Measurements from ENCODE around the gene KBTBD12. TPM values are rescaled to one million over a fixed set of nuclear protein-coding genes. Genes with fewer than 3 reads are reported as not detected.
A peak's percentile ranks its signal among the peaks of the same experiment; 100 is the strongest.

The KBTBD12 gene
- total RNA-seq, 2 donors from 2014 or later, result not detected

- Mint-ChIP-seq H3K4me1 (ENCODE audit: low read depth) (no peaks in the 10 kb centered on the region), H3K36me3 (ENCODE audit: insufficient read depth in 2 of 2) (no peaks in the 10 kb centered on the region), H3K27me3 (ENCODE audit: low read depth) (peaks cover 6% of the 10 kb centered on the region), H3K9me3 (no peaks in the 10 kb centered on the region), H3K4me3 (no peak overlapping the region), H3K27ac (no peak overlapping the region)
- DNase-seq (no peak), ATAC-seq (replicated peaks in 1 of 2) (no peak)
These were observed 84.6 kb downstream of the KBTBD12 start for GRCh38 chr3:127999509-128000106.

- DNase-seq (no peak), ATAC-seq (replicated peaks in 1 of 2) (no peak)
- Mint-ChIP-seq H3K27ac (no peak overlapping the region), H3K27me3 (ENCODE audit: low read depth) (peaks cover 6% of the 10 kb centered on the region), H3K4me1 (ENCODE audit: low read depth) (no peaks in the 10 kb centered on the region), H3K9me3 (no peaks in the 10 kb centered on the region), H3K4me3 (no peak overlapping the region), H3K36me3 (ENCODE audit: insufficient read depth in 2 of 2) (no peaks in the 10 kb centered on the region)
These were observed 86.5 kb downstream of the KBTBD12 start for GRCh38 chr3:128001576-128001975.

- H3K9me3 Mint-ChIP-seq, result no peaks in the 10 kb centered on the region
These were observed 89.6 kb downstream of the KBTBD12 start for GRCh38 chr3:128004661-128005060.

GRCh38 chr3:128006061-128007032 lies 91.3 kb downstream of the KBTBD12 start:
- ATAC-seq (replicated peaks in 1 of 2), result no peak
- Mint-ChIP-seq H3K36me3 (ENCODE audit: insufficient read depth in 2 of 2) (no peaks in the 10 kb centered on the region), H3K4me3 (no peak overlapping the region), H3K27ac (no peak overlapping the region), H3K9me3 (no peaks in the 10 kb centered on the region), H3K27me3 (ENCODE audit: low read depth) (no peaks in the 10 kb centered on the region), H3K4me1 (ENCODE audit: low read depth) (peaks cover 3% of the 10 kb centered on the region)
- no peak for DNase-seq

More at GRCh38 chr3:128004661-128005060, 89.6 kb downstream of the KBTBD12 start:
- no peak overlapping the region for H3K4me3 Mint-ChIP-seq
- H3K27me3 Mint-ChIP-seq (ENCODE audit: low read depth), result peaks cover 4% of the 10 kb centered on the region
- no peaks in the 10 kb centered on the region for H3K36me3 Mint-ChIP-seq (ENCODE audit: insufficient read depth in 2 of 2)
- H3K4me1 Mint-ChIP-seq (ENCODE audit: low read depth), result no peaks in the 10 kb centered on the region
- ATAC-seq (replicated peaks in 1 of 2) (no peak), DNase-seq (no peak)
- H3K27ac Mint-ChIP-seq, result no peak overlapping the region

- Mint-ChIP-seq H3K9me3 (no peaks in the 10 kb centered on the region), H3K4me1 (ENCODE audit: low read depth) (peaks cover 6% of the 10 kb centered on the region), H3K4me3 (no peak overlapping the region), H3K27ac (no peak overlapping the region), H3K27me3 (ENCODE audit: low read depth) (no peaks in the 10 kb centered on the region), H3K36me3 (ENCODE audit: insufficient read depth in 2 of 2) (no peaks in the 10 kb centered on the region)
- DNase-seq, result no peak
- no peak for ATAC-seq (replicated peaks in 1 of 2)
These were observed 92.0 kb downstream of the KBTBD12 start for GRCh38 chr3:128007033-128007424.

GRCh38 chr3:128009952-128010846 lies 95.2 kb downstream of the KBTBD12 start:
- H3K27me3 Mint-ChIP-seq (ENCODE audit: low read depth), result no peaks in the 10 kb centered on the region
- peaks cover 6% of the 10 kb centered on the region for H3K4me1 Mint-ChIP-seq (ENCODE audit: low read depth)
- no peak overlapping the region for H3K4me3 Mint-ChIP-seq
- DNase-seq (no peak), ATAC-seq (replicated peaks in 1 of 2) (no peak)
- H3K36me3 Mint-ChIP-seq (ENCODE audit: insufficient read depth in 2 of 2), result no peaks in the 10 kb centered on the region
- H3K9me3 Mint-ChIP-seq, result no peaks in the 10 kb centered on the region
- no peak overlapping the region for H3K27ac Mint-ChIP-seq

- ATAC-seq (replicated peaks in 1 of 2) (no peak), DNase-seq (peak; percentile 18)
- Mint-ChIP-seq H3K9me3 (no peaks in the 10 kb centered on the region), H3K4me1 (ENCODE audit: low read depth) (peaks cover 6% of the 10 kb centered on the region), H3K27me3 (ENCODE audit: low read depth) (no peaks in the 10 kb centered on the region), H3K36me3 (ENCODE audit: insufficient read depth in 2 of 2) (no peaks in the 10 kb centered on the region), H3K27ac (no peak overlapping the region), H3K4me3 (no peak overlapping the region)
These were observed 96.1 kb downstream of the KBTBD12 start for GRCh38 chr3:128011140-128011539.

GRCh38 chr3:128012050-128012449 lies 97.0 kb downstream of the KBTBD12 start:
- H3K27ac Mint-ChIP-seq, result no peak overlapping the region
- H3K4me1 Mint-ChIP-seq (ENCODE audit: low read depth), result peaks cover 6% of the 10 kb centered on the region
- DNase-seq, result no peak
- no peaks in the 10 kb centered on the region for H3K9me3 Mint-ChIP-seq
- H3K27me3 Mint-ChIP-seq (ENCODE audit: low read depth), result no peaks in the 10 kb centered on the region
- no peak overlapping the region for H3K4me3 Mint-ChIP-seq
- H3K36me3 Mint-ChIP-seq (ENCODE audit: insufficient read depth in 2 of 2), result peaks cover 0 to 3% of the 10 kb centered on the region in 2 donors
- ATAC-seq (replicated peaks in 1 of 2), result no peak

- no peaks in the 10 kb centered on the region for H3K9me3 Mint-ChIP-seq
- DNase-seq, result no peak
- no peak overlapping the region for H3K27ac Mint-ChIP-seq
- peaks cover 0 to 3% of the 10 kb centered on the region in 2 donors for H3K36me3 Mint-ChIP-seq (ENCODE audit: insufficient read depth in 2 of 2)
- H3K4me3 Mint-ChIP-seq, result no peak overlapping the region
- ATAC-seq (replicated peaks in 1 of 2), result no peak
- H3K27me3 Mint-ChIP-seq (ENCODE audit: low read depth), result no peaks in the 10 kb centered on the region
- peaks cover 6% of the 10 kb centered on the region for H3K4me1 Mint-ChIP-seq (ENCODE audit: low read depth)
These were observed 99.5 kb downstream of the KBTBD12 start for GRCh38 chr3:128014548-128014947.

- ATAC-seq (replicated peaks in 1 of 2) (no peak), DNase-seq (no peak)
- Mint-ChIP-seq H3K27ac (no peak overlapping the region), H3K4me1 (ENCODE audit: low read depth) (peaks cover 2% of the 10 kb centered on the region), H3K27me3 (ENCODE audit: low read depth) (no peaks in the 10 kb centered on the region), H3K9me3 (no peaks in the 10 kb centered on the region), H3K4me3 (no peak overlapping the region), H3K36me3 (ENCODE audit: insufficient read depth in 2 of 2) (peaks cover 0 to 3% of the 10 kb centered on the region in 2 donors)
These were observed 101.5 kb downstream of the KBTBD12 start for GRCh38 chr3:128016502-128016901.

- Mint-ChIP-seq H3K27ac (no peak overlapping the region), H3K4me1 (ENCODE audit: low read depth) (no peaks in the 10 kb centered on the region), H3K9me3 (no peaks in the 10 kb centered on the region), H3K4me3 (no peak overlapping the region), H3K36me3 (ENCODE audit: insufficient read depth in 2 of 2) (no peaks in the 10 kb centered on the region), H3K27me3 (ENCODE audit: low read depth) (peaks cover 18% of the 10 kb centered on the region)
- DNase-seq, result no peak
- no peak for ATAC-seq (replicated peaks in 1 of 2)
These were observed 106.8 kb downstream of the KBTBD12 start for GRCh38 chr3:128021768-128022372.

GRCh38 chr3:128033102-128033501 lies 118.1 kb downstream of the KBTBD12 start:
- ATAC-seq (replicated peaks in 1 of 2) (no peak), DNase-seq (no peak)
- peaks cover 0 to 3% of the 10 kb centered on the region in 2 donors for H3K36me3 Mint-ChIP-seq (ENCODE audit: insufficient read depth in 2 of 2)
- no peak overlapping the region for H3K27ac Mint-ChIP-seq
- no peak overlapping the region for H3K4me3 Mint-ChIP-seq
- no peaks in the 10 kb centered on the region for H3K4me1 Mint-ChIP-seq (ENCODE audit: low read depth)
- peaks cover 5% of the 10 kb centered on the region for H3K27me3 Mint-ChIP-seq (ENCODE audit: low read depth)
- no peaks in the 10 kb centered on the region for H3K9me3 Mint-ChIP-seq
